ENCODE measurements around the gene ST6GAL1. TPM values are rescaled to one million over a fixed set of nuclear protein-coding genes. Genes with fewer than 3 reads are reported as not detected.

The ST6GAL1 gene
- total and polyA plus RNA-seq, 12 donors, result 7.2 to 95.0 (median 55.4) TPM

DNA sequence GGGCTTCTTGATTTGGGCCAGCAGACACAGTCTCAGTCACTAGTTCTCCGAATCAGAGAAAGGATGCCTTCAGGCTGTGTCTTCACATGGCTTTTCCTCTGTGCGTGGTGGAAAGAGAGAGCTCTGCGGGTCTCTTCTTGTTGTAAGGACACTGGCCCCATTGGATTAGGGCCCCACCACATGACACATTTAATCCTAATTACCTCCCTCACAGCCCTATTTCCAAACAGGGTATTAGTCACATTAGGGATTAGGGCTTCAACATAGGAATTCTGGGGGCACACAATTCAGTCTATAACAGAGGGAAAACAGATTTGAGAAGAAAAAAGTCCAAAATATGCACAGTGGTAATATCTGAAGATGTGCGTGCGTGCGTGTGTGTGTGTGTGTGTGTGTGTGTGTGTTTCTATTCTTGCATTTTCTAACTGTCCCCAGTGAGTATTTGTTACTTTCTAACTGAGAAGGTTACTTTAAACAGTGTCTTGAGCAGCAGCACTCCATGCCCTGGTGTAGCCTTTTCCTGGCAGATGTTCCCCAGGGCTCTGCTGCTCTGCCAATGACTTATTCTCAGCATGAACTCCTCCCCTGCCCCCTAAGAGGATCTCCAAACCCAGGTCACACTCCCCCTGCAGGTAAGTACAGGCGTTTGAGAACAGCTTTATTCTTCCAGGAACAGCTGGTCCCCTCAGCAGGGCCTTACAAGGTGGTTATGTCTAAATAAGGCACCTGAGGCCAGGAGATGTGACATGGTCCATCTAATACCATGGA is 136.1 kb downstream of the ST6GAL1 start:
- DNase-seq, result no peak
- WGBS, 4 donors, result 70 to 78% (median 77%) methylated on average over 7 of the region's 7 CpGs
- intact Hi-C loops (cut with DNase I), result no loop called here
- Histone ChIP-seq H3K27ac (no peak overlapping the region), H3K9me3 (replicated peaks in 1 of 3) (no peaks in the 10 kb centered on the region), H3K4me3 (no peak overlapping the region), H3K4me1 (replicated peaks in 1 of 2) (no peaks in the 10 kb centered on the region), H3K27me3 (no peaks in the 10 kb centered on the region), H3K36me3 (replicated peaks in 1 of 2) (no peaks in the 10 kb centered on the region)
- TF ChIP-seq, protein P1, sequence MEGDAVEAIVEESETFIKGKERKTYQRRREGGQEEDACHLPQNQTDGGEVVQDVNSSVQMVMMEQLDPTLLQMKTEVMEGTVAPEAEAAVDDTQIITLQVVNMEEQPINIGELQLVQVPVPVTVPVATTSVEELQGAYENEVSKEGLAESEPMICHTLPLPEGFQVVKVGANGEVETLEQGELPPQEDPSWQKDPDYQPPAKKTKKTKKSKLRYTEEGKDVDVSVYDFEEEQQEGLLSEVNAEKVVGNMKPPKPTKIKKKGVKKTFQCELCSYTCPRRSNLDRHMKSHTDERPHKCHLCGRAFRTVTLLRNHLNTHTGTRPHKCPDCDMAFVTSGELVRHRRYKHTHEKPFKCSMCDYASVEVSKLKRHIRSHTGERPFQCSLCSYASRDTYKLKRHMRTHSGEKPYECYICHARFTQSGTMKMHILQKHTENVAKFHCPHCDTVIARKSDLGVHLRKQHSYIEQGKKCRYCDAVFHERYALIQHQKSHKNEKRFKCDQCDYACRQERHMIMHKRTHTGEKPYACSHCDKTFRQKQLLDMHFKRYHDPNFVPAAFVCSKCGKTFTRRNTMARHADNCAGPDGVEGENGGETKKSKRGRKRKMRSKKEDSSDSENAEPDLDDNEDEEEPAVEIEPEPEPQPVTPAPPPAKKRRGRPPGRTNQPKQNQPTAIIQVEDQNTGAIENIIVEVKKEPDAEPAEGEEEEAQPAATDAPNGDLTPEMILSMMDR (IDR thresholded peaks at IDR 0.05), result no peak
- TF ChIP-seq POLR2A (IDR thresholded peaks at IDR 0.05), result no peak

DNA sequence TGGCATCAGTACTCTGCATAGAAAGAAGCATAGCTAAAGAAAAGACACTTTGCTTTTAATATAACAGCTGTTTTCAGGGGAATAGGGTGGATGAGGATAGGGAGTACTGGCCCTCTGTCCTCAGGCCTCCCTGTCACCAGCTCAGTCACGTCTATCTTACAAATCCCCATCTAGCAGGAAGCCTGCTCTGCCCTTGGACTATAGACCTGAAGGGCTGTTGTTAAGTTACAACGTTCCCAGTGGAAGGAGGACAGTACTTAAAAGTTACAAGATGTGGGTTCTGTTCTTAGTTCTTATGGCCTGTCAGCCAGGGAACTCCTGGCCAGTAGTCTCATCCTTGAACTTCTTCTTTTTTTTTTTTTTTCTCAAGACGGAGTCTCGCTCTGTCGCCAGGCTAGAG is 138.5 kb downstream of the ST6GAL1 start:
- H3K36me3 ChIP-seq (replicated peaks in 1 of 2), result no peaks in the 10 kb centered on the region
- H3K27me3 ChIP-seq, result no peaks in the 10 kb centered on the region
- H3K4me1 ChIP-seq (replicated peaks in 1 of 2), result no peaks in the 10 kb centered on the region
- 59 to 69% (median 68%) methylated on average over 5 of the region's 5 CpGs for WGBS, 4 donors
- TF ChIP-seq, protein P1 (IDR thresholded peaks at IDR 0.05), result no peak
- no peak for TF ChIP-seq POLR2A (IDR thresholded peaks at IDR 0.05)
- no peak for DNase-seq
- intact Hi-C loops (cut with DNase I), result no loop called here
- H3K4me3 ChIP-seq, result no peak overlapping the region
- no peak overlapping the region for H3K27ac ChIP-seq
- no peaks in the 10 kb centered on the region for H3K9me3 ChIP-seq (replicated peaks in 1 of 3)

DNA sequence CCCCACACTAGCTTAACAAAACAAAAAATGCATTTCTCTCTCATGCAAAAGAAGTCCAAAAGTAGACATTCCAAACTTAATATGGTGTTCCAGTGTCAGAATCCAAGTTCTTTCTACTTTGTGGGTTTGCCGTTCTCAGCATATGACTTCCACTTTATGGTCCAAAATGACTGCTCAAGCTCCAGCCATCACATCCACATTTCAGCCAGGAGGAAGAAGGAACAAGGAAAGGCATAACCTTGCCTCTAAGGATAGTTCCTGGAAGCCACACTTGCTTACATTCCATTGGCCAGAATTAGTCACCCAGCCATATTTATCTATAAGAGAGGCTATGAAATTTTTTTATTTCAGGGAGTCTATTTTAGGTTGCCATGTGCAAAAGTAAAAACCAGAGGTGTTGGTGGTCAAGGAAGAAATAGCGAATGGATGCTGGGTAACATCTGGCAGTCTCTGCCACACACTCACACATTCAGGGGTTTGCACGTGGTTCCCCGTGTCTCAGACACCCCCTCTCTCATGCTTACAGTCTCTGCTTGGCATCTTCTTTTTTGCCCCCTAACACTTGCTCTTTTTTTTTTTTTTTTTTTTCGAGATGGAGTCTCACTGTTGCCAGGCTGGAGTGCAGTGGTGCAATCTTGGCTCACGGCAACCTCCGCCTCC is 139.7 kb downstream of the ST6GAL1 start:
- H3K4me3 ChIP-seq, result no peak overlapping the region
- no peaks in the 10 kb centered on the region for H3K4me1 ChIP-seq (replicated peaks in 1 of 2)
- no peaks in the 10 kb centered on the region for H3K27me3 ChIP-seq
- TF ChIP-seq, protein P1 (IDR thresholded peaks at IDR 0.05), result no peak
- TF ChIP-seq POLR2A (IDR thresholded peaks at IDR 0.05), result no peak
- no peaks in the 10 kb centered on the region for H3K9me3 ChIP-seq (replicated peaks in 1 of 3)
- peaks cover 0 to under 1% of the 10 kb centered on the region in 2 donors for H3K36me3 ChIP-seq (replicated peaks in 1 of 2)
- intact Hi-C loops (cut with DNase I), result no loop called here
- no peak for DNase-seq
- H3K27ac ChIP-seq, result no peak overlapping the region
- 91 to 96% (median 94%) methylated on average over 7 of the region's 7 CpGs for WGBS, 4 donors

DNA sequence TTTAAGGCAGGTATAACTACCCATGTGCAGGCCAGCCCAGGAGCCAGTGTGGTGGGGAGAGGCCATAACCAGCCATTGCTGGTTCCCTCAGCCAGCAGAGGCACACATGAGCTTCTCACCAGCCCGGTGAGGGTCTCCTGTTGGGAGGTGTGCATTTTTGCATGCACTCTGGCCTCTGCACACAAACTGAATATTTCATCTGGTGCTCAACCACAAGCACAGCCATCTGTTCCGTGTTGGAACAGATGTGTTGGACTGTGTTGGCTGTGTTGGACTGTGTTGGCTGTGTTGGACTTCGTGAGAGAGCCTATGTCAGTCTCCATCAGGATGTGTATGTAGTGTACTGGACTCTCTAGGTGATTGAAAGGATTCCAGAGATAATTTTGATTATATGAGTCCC is 141.8 kb downstream of the ST6GAL1 start:
- 77 to 100% (median 84%) methylated on average over 3 of the region's 3 CpGs for WGBS, 4 donors

More for the DNA sequence above, 141.8 kb downstream of the ST6GAL1 start:
- no peaks in the 10 kb centered on the region for H3K9me3 ChIP-seq (replicated peaks in 1 of 3)
- H3K4me1 ChIP-seq (replicated peaks in 1 of 2), result no peaks in the 10 kb centered on the region
- intact Hi-C loops (cut with DNase I), result no loop called here
- no peak for TF ChIP-seq POLR2A (IDR thresholded peaks at IDR 0.05)
- TF ChIP-seq, protein P1 (IDR thresholded peaks at IDR 0.05), result no peak
- H3K27ac ChIP-seq, result no peak overlapping the region
- peaks cover 0 to 3% of the 10 kb centered on the region in 2 donors for H3K36me3 ChIP-seq (replicated peaks in 1 of 2)
- H3K27me3 ChIP-seq, result no peaks in the 10 kb centered on the region
- DNase-seq, result no peak
- no peak overlapping the region for H3K4me3 ChIP-seq
